IMR-90 (cell line): ENCODE measurements around the gene HRC.
"Not testable (repeated sequence)": the region's sequence is repeated elsewhere in the genome, so short reads cannot be mapped to it uniquely, and the experiment has no call there.

Experiments
- TF ChIP-seq, protein P1 (sequence below): conservative IDR thresholded peaks from 2 replicates; pipeline ENCODE4 v1.5.1; 2012; ENCODE audit warnings: mild to moderate bottlenecking, low read depth, low read length, improper control_type of control experiment
- TF ChIP-seq, protein P2 (sequence below): fragments of 150-350 bp; IDR thresholded peaks from 2 replicates; pipeline ENCODE4 v1.6.1; 2017; ENCODE audit warnings: mild to moderate bottlenecking, antibody characterized with exemption, low read length, low read depth

DNA sequence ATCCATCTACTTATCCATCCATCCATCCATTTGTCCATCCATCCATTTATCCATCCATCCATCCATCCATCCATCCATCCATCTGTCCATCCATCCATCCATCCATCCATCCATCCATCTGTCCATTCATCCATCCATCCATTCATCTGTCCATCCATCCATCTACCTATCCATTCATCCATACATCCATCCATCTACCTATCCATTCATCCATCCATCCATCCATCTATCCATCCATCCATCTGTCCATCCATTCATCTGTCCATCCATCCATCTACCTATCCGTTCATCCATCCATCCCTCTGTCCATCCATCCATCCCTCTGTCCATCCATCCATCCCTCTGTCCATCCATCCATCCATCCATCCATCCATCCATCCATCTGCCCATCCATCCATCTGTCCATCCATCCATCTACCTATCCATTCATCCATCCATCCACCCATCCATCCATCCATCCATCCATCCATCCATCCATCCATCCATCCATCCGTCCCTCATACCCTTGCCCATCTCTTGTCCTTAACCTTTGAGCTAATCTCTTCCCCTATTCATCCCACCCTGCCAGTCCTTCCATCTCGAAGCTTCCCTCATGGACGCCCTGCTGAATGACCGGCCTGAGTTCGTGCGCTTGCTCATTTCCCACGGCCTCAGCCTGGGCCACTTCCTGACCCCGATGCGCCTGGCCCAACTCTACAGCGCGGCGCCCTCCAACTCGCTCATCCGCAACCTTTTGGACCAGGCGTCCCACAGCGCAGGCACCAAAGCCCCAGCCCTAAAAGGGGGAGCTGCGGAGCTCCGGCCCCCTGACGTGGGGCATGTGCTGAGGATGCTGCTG is 27.0 kb upstream of the HRC start:
- TF ChIP-seq, protein P1, sequence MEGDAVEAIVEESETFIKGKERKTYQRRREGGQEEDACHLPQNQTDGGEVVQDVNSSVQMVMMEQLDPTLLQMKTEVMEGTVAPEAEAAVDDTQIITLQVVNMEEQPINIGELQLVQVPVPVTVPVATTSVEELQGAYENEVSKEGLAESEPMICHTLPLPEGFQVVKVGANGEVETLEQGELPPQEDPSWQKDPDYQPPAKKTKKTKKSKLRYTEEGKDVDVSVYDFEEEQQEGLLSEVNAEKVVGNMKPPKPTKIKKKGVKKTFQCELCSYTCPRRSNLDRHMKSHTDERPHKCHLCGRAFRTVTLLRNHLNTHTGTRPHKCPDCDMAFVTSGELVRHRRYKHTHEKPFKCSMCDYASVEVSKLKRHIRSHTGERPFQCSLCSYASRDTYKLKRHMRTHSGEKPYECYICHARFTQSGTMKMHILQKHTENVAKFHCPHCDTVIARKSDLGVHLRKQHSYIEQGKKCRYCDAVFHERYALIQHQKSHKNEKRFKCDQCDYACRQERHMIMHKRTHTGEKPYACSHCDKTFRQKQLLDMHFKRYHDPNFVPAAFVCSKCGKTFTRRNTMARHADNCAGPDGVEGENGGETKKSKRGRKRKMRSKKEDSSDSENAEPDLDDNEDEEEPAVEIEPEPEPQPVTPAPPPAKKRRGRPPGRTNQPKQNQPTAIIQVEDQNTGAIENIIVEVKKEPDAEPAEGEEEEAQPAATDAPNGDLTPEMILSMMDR, result not testable (repeated sequence)
- TF ChIP-seq, protein P2, sequence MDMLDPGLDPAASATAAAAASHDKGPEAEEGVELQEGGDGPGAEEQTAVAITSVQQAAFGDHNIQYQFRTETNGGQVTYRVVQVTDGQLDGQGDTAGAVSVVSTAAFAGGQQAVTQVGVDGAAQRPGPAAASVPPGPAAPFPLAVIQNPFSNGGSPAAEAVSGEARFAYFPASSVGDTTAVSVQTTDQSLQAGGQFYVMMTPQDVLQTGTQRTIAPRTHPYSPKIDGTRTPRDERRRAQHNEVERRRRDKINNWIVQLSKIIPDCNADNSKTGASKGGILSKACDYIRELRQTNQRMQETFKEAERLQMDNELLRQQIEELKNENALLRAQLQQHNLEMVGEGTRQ, result not testable (repeated sequence)
